IMR-90 (cell line): ENCODE results near the gene UNKL. TPM values are rescaled to one million over a fixed set of nuclear protein-coding genes. Genes with fewer than 3 reads are reported as not detected.

Source experiments
- ATAC-seq: fragments of 200-7000 bp; cut with Tn5 transposase; 2 replicates; pipeline ENCODE4 v1.9.1; 2020; ENCODE audit warnings: low read depth, mild to moderate bottlenecking, moderate library complexity
- BruUV-seq: library from RNA; stranded (reverse); fragments of 400-500 nt; replicated peaks from 2 replicates; lab custom pipeline; 2021; lab: Mats Ljungman, UMichigan
- CTCF ChIA-PET: fragments of 300-600 bp; formaldehyde crosslinking; extraction: SDS; loops from one replicate; lab custom pipeline; 2021; ENCODE audit warnings: antibody characterized with exemption; lab: Yijun Ruan, JAX
- POLR2A ChIA-PET: fragments of 300-600 bp; sonication (Branson Sonifier 250); formaldehyde crosslinking; loops from one replicate; lab custom pipeline; 2022; ENCODE audit warnings: antibody characterized with exemption; ENCODE audit not compliant: unreplicated experiment; lab: Charles Lee
- DNase-seq: peaks from one replicate; pipeline ENCODE4 v3.0.0; 2013
- H2AFZ ChIP-seq: replicated peaks from 2 replicates; pipeline ENCODE3; 2013; ENCODE audit warnings: low read length, mild to moderate bottlenecking; ENCODE audit not compliant: poor library complexity
- H2AK5ac ChIP-seq: 2 replicates; pipeline ENCODE4 v1.6.1; 2013; ENCODE audit warnings: low read depth, low read length, inconsistent platforms
- H2AK9ac ChIP-seq: replicated peaks from 2 replicates; pipeline ENCODE3; 2013; ENCODE audit warnings: mild to moderate bottlenecking, low read depth, low read length, moderate library complexity; ENCODE audit not compliant: poor library complexity
- H2BK120ac ChIP-seq: 2 replicates; pipeline ENCODE4 v1.6.1; 2013; ENCODE audit warnings: low read depth, low read length, inconsistent platforms
- H2BK15ac ChIP-seq: 3 replicates; pipeline ENCODE4 v1.6.1; 2013; ENCODE audit warnings: low read depth, low read length, inconsistent platforms
- H2BK20ac ChIP-seq: 2 replicates; pipeline ENCODE4 v1.6.1; 2013; ENCODE audit warnings: low read depth, mild to moderate bottlenecking, inconsistent platforms, low read length, moderate library complexity
- H2BK5ac ChIP-seq: 2 replicates; pipeline ENCODE4 v1.6.1; 2013; ENCODE audit warnings: mild to moderate bottlenecking, low read depth, low read length, inconsistent platforms; ENCODE audit not compliant: poor library complexity, severe bottlenecking
- H3K14ac ChIP-seq: replicated peaks from 2 replicates; pipeline ENCODE4 v1.6.1; 2013; ENCODE audit warnings: low read depth, low read length, inconsistent platforms
- H3K18ac ChIP-seq: 2 replicates; pipeline ENCODE4 v1.6.1; 2013; ENCODE audit warnings: low read depth, low read length, control low read depth
- H3K23ac ChIP-seq: 2 replicates; pipeline ENCODE4 v1.6.1; 2013; ENCODE audit warnings: low read depth, low read length, inconsistent platforms
- H3K27ac ChIP-seq: 2 replicates; pipeline ENCODE4 v1.5.1; 2013; ENCODE audit warnings: mild to moderate bottlenecking, control low read depth, low read length; ENCODE audit not compliant: insufficient read depth
- H3K27me3 ChIP-seq: 2 replicates; pipeline ENCODE4 v1.6.1; 2013; ENCODE audit warnings: low read length; ENCODE audit not compliant: control insufficient read depth, insufficient read depth
- H3K36me3 ChIP-seq: 2 replicates; pipeline ENCODE4 v1.6.1; 2013; ENCODE audit warnings: low read length, mixed read lengths; ENCODE audit not compliant: control insufficient read depth, insufficient read depth
- H3K4ac ChIP-seq: 2 replicates; pipeline ENCODE4 v1.6.1; 2013; ENCODE audit warnings: low read depth, low read length, inconsistent platforms
- H3K4me1 ChIP-seq: 2 replicates; pipeline ENCODE4 v1.6.1; 2013; ENCODE audit warnings: low read length, mixed read lengths; ENCODE audit not compliant: control insufficient read depth, insufficient read depth
- H3K4me2 ChIP-seq: 2 replicates; pipeline ENCODE4 v1.6.1; 2013; ENCODE audit warnings: low read depth, mild to moderate bottlenecking, control low read depth, low read length, moderate library complexity
- H3K4me3 ChIP-seq: 2 replicates; pipeline ENCODE4 v1.5.1; 2013; ENCODE audit warnings: low read depth, mild to moderate bottlenecking, control low read depth, low read length, moderate library complexity; ENCODE audit not compliant: insufficient read depth
- H3K56ac ChIP-seq: 2 replicates; pipeline ENCODE4 v1.6.1; 2013; ENCODE audit warnings: low read length, inconsistent platforms; ENCODE audit not compliant: insufficient read depth; ENCODE audit errors: extremely low read depth
- H3K79me1 ChIP-seq, 2 experiments: 2 replicates each; pipeline ENCODE4 v1.6.1; 2013; ENCODE audit warnings: low read length in 2 of 2, inconsistent platforms in 1 of 2, low read depth in 1 of 2
- H3K9ac ChIP-seq: 2 replicates; pipeline ENCODE4 v1.6.1; 2013; ENCODE audit warnings: low read depth, low read length, control low read depth
- H3K9me1 ChIP-seq: 2 replicates; pipeline ENCODE4 v1.6.1; 2013; ENCODE audit warnings: low read length, inconsistent platforms; ENCODE audit not compliant: insufficient read depth
- H3K9me3 ChIP-seq: 2 replicates; pipeline ENCODE4 v1.6.1; 2013; ENCODE audit warnings: low read length; ENCODE audit not compliant: control insufficient read depth, insufficient read depth
- H4K20me1 ChIP-seq: 2 replicates; pipeline ENCODE4 v1.6.1; 2013; ENCODE audit warnings: low read length, inconsistent platforms; ENCODE audit not compliant: insufficient read depth
- H4K5ac ChIP-seq: 2 replicates; pipeline ENCODE4 v1.6.1; 2013; ENCODE audit warnings: mild to moderate bottlenecking, low read depth, low read length, control low read depth
- H4K8ac ChIP-seq, 2 experiments: 2 replicates each; pipeline ENCODE4 v1.6.1; 2013; ENCODE audit warnings: low read depth in 2 of 2, low read length in 2 of 2, control low read depth in 1 of 2, inconsistent platforms in 1 of 2
- H4K91ac ChIP-seq: 2 replicates; pipeline ENCODE4 v1.6.1; 2013; ENCODE audit warnings: low read depth, low read length, inconsistent platforms; ENCODE audit not compliant: insufficient read depth
- BHLHE40 ChIP-seq: fragments of 150-350 bp; IDR thresholded peaks from 2 replicates; pipeline ENCODE4 v1.6.1; 2016; ENCODE audit warnings: mild to moderate bottlenecking, low read depth, low read length
- CHD1 ChIP-seq: IDR thresholded peaks from 2 replicates; pipeline ENCODE4 v1.6.1; 2012; ENCODE audit warnings: low read depth, low read length, improper control_type of control experiment
- CTCF ChIP-seq: conservative IDR thresholded peaks from 2 replicates; pipeline ENCODE4 v1.5.1; 2012; ENCODE audit warnings: mild to moderate bottlenecking, low read depth, low read length, improper control_type of control experiment
- ELK1 ChIP-seq: fragments of 150-350 bp; IDR thresholded peaks from 2 replicates; pipeline ENCODE4 v1.6.1; 2016; ENCODE audit warnings: low read depth, mild to moderate bottlenecking, low read length, moderate library complexity, borderline replicate concordance
- FOS ChIP-seq: fragments of 150-350 bp; IDR thresholded peaks from 2 replicates; pipeline ENCODE4 v1.6.1; 2016; ENCODE audit warnings: low read depth, low read length
- MAFK ChIP-seq: IDR thresholded peaks from 2 replicates; pipeline ENCODE4 v1.6.1; 2012; ENCODE audit warnings: low read depth, low read length, improper control_type of control experiment
- MXI1 ChIP-seq: IDR thresholded peaks from 2 replicates; pipeline ENCODE4 v1.6.1; 2012; ENCODE audit warnings: low read depth, mild to moderate bottlenecking, low read length, moderate library complexity, borderline replicate concordance
- NFE2L2 ChIP-seq: fragments of 150-350 bp; IDR thresholded peaks from 2 replicates; pipeline ENCODE4 v1.6.1; 2016; ENCODE audit warnings: low read depth, mild to moderate bottlenecking, low read length
- RAD21 ChIP-seq: IDR thresholded peaks from 2 replicates; pipeline ENCODE4 v1.6.1; 2012; ENCODE audit warnings: low read length, improper control_type of control experiment
- RCOR1 ChIP-seq: IDR thresholded peaks from 2 replicates; pipeline ENCODE4 v1.6.1; 2012; ENCODE audit warnings: mild to moderate bottlenecking, low read length, improper control_type of control experiment; ENCODE audit not compliant: insufficient replicate concordance
- RFX5 ChIP-seq: IDR thresholded peaks from 2 replicates; pipeline ENCODE4 v1.8.0; 2012; ENCODE audit warnings: low read depth, mild to moderate bottlenecking, low read length, moderate library complexity
- SMC3 ChIP-seq: fragments of 150-350 bp; IDR thresholded peaks from 2 replicates; pipeline ENCODE4 v1.6.1; 2016; ENCODE audit warnings: low read depth, mild to moderate bottlenecking, antibody characterized with exemption, low read length, moderate library complexity
- WGBS, 2 experiments: methylation state at CpG; one replicate each; pipeline versions ENCODE4 v1.1.5 to v1.1.7; 2013; ENCODE audit warnings: missing lambda C conversion rate in 2 of 2; ENCODE audit not compliant: insufficient read length in 1 of 2; ENCODE audit errors: extremely low coverage in 2 of 2; 5-methylcytosine and 5-hydroxymethylcytosine counted together
- dilution Hi-C: fragments of 300-500 bp; cut with HindIII; formaldehyde crosslinking; loops from one replicate; pipeline ENCODE4 v1.14.3; 2018; ENCODE audit warnings: low sequenced_read_pairs; ENCODE audit not compliant: unreplicated experiment
- in situ Hi-C: fragments of 300-500 bp; cut with MboI; formaldehyde crosslinking; loops from 3 replicates; pipeline ENCODE4 v1.14.3; 2019; ENCODE audit warnings: low sequenced_read_pairs, inconsistent platforms, mixed read lengths
- intact Hi-C: fragments of 100-400 bp; cut with micrococcal nuclease; formaldehyde crosslinking; loops from 2 replicates; pipeline ENCODE4 v1.10.0; 2022
- polyA plus RNA-seq, 3 experiments: library from polyadenylated mRNA; depleted of rRNA; stranded (reverse); fragments of >200 nt; gene quantifications; 2 replicates each; pipeline ENCODE4 v1.2.3, GENCODE V29; 2012; ENCODE audit warnings: low replicate concordance in 1 of 3
- total RNA-seq: library from RNA; depleted of rRNA; stranded (reverse); fragments of >200 nt; gene quantifications from 2 replicates; pipeline ENCODE4 v1.2.3, GENCODE V29; 2012

UNKL gene
- total and polyA plus RNA-seq, 2 of the 4 experiments (the other 2 are of a cell fraction): 4.1 to 13.3 TPM

GRCh38 chr16:1337486-1337885, 77.0 kb downstream of the UNKL start:
- no peak overlapping the region for H4K91ac ChIP-seq
- H3K9me1 ChIP-seq: no peaks in the 10 kb centered on the region
- ChIA-PET POLR2A (no interaction called here), CTCF (no interaction called here)
- dilution Hi-C loops: no loop called here
- TF ChIP-seq MAFK (no peak), SMC3 (no peak), NFE2L2 (no peak), CTCF (no peak), CHD1 (no peak), ELK1 (no peak), RFX5 (no peak), BHLHE40 (no peak), FOS (no peak), MXI1 (no peak), RCOR1 (no peak), RAD21 (no peak)
- H4K8ac ChIP-seq: no peak overlapping the region
- H3K56ac ChIP-seq: no peak overlapping the region
- H3K9me3 ChIP-seq: no peaks in the 10 kb centered on the region
- no peak overlapping the region for H3K4ac ChIP-seq
- no peak overlapping the region for H2AK9ac ChIP-seq
- no peak overlapping the region for H3K9ac ChIP-seq
- H3K79me1 ChIP-seq: no peaks in the 10 kb centered on the region
- intact Hi-C loops: no loop called here
- H3K36me3 ChIP-seq: no peaks in the 10 kb centered on the region
- ATAC-seq: no peak
- no TSS peak for BruUV-seq
- no peak overlapping the region for H2AFZ ChIP-seq
- DNase-seq: no peak
- H3K18ac ChIP-seq: no peak overlapping the region
- H2BK120ac ChIP-seq: no peak overlapping the region
- no peaks in the 10 kb centered on the region; the same call in 1 of the 2 replicates for H4K20me1 ChIP-seq
- H3K23ac ChIP-seq: no peak overlapping the region
- no CpG with 5 or more reads among the region's 9 CpGs for WGBS, 2 experiments
- no peak overlapping the region for H3K4me2 ChIP-seq
- H2BK20ac ChIP-seq: no peak overlapping the region
- no peak overlapping the region for H3K14ac ChIP-seq
- no peak overlapping the region for H3K27ac ChIP-seq
- no peaks in the 10 kb centered on the region; the same call in 1 of the 2 replicates for H3K4me1 ChIP-seq
- no peak overlapping the region for H2BK15ac ChIP-seq
- peaks cover 44% of the 10 kb centered on the region for H3K27me3 ChIP-seq
- in situ Hi-C loops: no loop called here
- H4K5ac ChIP-seq: no peak overlapping the region
- H2AK5ac ChIP-seq: no peak overlapping the region
- no peak overlapping the region for H2BK5ac ChIP-seq
- H3K4me3 ChIP-seq: no peak overlapping the region
